Embryonic facial prominence (tissue), 1 donor: Measurements from ENCODE around the gene WDR27.
"Not testable (repeated sequence)": the region's sequence is repeated elsewhere in the genome, so short reads cannot be mapped to it uniquely, and the experiment has no call there.

Experiments used
- DNase-seq: peaks from one replicate; pipeline ENCODE4 v3.0.0-alpha.2; 2016; ENCODE audit errors: extremely low spot score

Gene WDR27

DNA sequence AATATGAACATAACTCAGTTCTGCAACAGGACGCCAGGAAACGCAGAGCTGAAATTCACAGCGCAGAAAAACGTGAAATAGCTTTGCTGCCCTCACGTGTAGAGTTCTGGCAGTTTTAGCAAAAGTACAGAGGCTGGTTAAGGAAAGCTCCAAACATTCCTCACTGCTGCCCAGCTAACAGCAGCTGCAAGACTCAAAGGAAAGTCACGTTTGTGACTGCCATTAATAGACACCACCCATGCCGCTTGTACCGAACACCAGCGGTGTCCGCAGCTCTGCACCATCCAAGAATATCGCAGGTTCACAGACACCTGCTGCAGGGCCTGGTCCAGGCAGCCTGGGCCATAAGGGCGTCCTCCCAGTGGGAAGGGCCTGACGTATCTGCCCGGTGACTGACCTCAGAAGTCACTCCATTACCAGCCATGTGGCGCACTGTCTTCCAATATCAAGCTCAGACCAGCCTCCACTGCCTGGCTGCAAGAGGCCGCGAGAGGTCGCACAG lies 61.4 kb downstream of the WDR27 start:
- DNase-seq, result no peak

DNA sequence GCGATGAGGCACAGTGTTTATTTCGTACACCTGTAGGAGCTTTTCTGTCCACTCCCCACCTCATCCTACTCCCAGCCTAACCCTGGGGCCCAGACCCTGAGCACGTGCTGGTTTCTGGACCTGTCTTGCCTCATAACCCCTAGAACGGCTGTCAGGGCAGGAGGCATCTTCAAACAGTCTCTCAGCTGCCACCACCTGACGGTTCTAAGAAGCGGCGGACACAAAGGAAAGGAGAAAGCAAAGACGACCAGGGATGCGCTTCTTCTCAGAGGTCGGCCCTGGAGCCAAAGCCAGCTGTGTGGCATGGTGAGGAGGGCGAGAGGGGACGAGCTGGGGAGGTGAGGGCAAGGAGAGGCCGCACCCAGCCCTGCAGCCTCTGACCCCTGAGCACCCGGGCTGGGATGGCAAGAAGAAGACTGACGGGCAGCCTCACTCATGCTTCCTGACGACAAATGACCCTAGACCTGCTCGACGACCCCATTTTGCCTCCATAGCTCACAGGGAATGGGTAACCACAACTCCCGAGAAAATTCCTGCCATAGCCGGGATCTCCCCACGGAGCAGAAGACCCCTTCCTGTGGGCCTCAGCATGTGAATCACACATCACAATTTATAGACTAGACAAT lies 62.1 kb downstream of the WDR27 start:
- no peak for DNase-seq

GRCh38 chr6:169638915-169639314 lies 62.9 kb downstream of the WDR27 start:
- no peak for DNase-seq

- no peak for DNase-seq
Measured at GRCh38 chr6:169638388-169638787, 63.4 kb downstream of the WDR27 start.

- no peak for DNase-seq
Measured at GRCh38 chr6:169635345-169635744, 66.5 kb downstream of the WDR27 start.

DNA sequence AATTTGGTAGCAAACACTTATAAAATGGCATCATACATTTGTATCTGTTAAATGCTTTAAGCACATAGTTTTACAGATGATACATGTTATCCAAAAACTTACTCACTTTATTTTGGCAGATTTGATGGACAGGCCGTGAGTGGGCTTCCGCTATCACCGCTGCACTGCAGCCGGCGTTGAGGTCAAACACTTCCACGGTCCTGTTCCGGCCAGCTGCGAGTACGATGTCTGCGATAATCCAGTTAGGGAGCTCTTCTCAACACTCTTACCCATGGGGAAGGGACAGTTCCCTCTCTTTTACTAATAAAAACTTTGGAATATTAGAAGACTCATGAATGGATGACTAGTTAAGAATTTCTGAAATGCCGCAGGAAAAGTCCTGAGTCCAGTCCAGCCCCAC lies 69.0 kb downstream of the WDR27 start:
- no peak for DNase-seq

DNA sequence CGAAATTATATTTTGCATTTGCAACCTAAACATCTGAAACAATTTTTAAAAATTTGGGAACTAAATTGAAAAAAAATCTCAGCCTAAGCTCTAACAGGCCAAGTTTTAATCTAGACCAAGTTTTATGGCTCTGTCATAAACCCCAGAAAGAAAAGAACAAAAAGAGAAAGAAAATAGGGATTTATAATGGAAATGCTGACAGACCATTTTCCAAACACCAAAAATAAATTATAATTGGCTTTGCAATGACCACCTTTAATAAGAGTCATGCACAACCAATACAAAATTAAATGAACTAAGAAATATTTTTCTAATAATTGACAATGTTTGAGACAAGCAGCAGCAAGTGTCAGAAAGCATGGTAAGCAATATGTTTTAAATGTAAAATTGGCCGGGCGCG lies 72.6 kb downstream of the WDR27 start:
- DNase-seq, result no peak

GRCh38 chr6:169627736-169628607 lies 73.9 kb downstream of the WDR27 start:
- DNase-seq, result no peak

DNA sequence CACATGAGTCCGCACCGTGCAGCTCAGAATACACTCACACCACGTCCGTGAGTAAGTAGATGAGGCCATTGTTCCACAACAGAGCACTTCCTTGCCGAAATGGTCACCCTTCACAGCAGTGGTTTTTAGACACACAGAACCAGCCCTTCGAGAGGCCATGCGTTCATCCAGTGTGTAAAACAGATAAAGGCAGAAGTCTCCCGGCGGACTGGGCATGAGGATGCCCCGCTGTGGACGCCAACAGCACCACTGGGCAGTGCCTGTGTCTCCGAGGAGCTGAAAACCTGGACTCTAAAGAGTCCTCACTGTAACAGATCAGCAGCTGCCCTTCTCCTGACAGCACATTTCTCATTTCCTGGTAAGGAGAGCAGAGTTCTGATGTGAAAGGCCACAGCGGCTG lies 75.2 kb downstream of the WDR27 start:
- DNase-seq, result no peak

GRCh38 chr6:169626169-169626568 lies 75.7 kb downstream of the WDR27 start:
- no peak for DNase-seq

- no peak for DNase-seq
Measured at GRCh38 chr6:169625376-169625775, 76.5 kb downstream of the WDR27 start.

GRCh38 chr6:169624785-169625184 lies 77.0 kb downstream of the WDR27 start:
- no peak for DNase-seq

DNA sequence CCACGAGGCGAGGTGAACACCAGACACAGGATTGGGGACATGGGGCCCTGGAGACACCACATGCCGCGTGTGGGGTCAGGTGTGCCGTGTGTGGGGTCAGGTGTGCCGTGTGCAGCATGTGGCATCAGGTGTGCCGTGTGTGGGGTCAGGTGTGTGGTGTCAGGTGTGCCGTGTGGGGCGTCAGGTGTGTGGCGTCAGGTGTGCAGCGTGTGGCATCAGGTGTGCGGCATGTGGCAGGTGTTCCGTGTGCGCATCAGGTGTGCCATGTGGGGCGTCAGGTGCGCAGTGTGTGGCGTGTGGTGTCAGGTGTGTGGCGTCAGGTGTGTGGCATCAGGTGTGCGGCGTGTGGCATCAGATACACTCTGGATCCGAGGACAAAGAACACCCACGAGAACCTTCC lies 77.9 kb downstream of the WDR27 start:
- no peak for DNase-seq

GRCh38 chr6:169623343-169623742 lies 78.5 kb downstream of the WDR27 start:
- no peak for DNase-seq

DNA sequence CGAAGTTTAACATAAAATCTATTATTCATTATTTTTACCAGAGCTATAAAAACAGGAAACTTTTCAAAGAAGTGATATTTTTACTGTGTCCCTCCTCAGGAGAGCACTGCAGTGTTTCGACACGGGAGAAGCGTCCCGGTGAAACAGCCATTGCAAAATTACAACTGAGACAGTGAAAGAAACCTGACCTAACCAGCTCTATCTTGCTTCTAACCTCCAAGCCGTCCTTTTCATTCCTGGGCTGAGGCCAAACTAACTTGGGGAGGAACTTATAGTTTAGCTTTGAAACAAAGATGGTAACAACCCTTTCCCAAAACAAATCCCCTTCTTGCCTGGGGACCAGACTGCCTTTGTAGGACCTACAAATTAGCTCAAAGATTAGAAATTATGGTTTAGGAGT lies 79.2 kb downstream of the WDR27 start:
- no peak for DNase-seq

DNA sequence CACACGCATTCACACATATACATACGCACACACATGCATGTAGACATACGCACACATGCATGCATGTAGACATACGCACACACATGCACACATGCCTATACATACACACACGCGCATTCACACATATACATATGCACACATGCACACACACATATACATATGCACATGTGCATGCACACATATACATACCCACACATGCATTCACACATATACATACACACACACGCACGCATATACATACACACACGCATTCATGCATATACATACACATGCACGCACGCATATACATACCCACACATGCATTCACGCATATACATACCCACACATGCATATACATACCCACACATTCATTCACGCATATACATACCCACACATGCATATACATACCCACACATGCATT lies 80.5 kb downstream of the WDR27 start:
- peak; percentile 3 for DNase-seq

DNA sequence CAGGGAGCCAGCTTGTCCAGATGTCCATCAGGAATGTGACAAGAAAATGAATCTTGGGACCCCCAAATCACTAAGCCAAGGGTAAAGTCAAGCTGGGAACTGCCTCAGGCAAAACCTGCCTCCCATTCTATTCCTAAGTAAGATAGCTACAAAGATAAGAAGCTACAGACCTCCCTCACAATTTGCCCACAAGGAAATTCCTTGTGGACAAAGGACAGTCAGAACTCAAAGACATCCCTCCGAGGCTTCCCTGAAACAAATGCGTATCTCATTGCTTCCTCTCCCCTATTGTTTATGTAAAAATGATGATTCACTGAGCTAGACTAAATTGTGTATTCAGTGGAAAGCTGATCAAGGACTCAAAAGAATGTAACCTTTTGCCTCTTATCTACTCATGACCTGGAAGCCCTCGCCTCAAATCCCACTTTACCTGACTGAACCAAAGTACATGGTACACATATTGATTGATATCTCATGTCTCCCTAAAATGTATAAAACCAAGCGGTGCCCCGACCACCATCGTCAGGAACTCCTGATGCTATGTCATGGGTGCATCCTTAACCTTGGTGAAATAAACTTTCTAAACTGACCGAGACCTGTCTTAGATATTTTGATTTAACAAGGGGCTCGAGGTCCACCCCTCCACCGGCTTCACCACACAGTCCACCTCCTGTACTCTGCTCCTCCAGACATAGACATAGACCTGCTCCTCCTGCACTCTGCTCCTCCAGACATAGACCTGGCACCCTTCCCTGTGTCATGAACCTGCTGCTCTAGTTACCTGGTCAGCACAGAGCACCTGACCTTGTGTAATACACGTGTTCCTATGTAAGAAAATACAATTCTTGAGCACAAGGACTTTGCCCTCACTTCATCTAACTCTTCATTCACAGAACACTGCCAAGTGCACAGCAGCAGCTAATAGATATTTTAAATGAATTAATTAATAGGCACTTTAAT lies 81.4 kb downstream of the WDR27 start:
- DNase-seq, result no peak

- DNase-seq, result no peak
Measured at GRCh38 chr6:169619650-169620049, 82.2 kb downstream of the WDR27 start.

GRCh38 chr6:169618526-169619490 lies 83.0 kb downstream of the WDR27 start:
- no peak for DNase-seq

- no peak for DNase-seq
Measured at GRCh38 chr6:169617562-169617961, 84.3 kb downstream of the WDR27 start.

DNA sequence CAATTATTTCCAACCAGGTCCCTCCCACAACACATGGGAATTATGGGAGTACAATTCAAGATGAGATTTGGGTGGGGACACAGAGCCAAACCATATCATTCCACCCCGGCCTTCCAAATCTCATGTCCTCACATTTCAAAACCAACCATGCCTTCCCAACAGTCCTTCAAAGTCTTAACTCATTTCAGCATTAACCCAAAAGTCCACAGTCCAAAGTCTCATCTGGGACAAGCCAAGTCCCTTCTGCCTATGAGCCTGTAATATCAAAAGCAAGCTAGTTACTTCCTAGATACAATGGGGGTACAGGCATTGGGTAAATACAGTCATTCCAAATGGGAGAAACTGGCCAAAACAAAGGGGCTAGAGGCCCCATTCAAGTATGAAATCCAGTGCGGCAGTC lies 93.2 kb downstream of the WDR27 start:
- not testable (repeated sequence) for DNase-seq
